Measurements from ENCODE around the gene CDH23. TPM values are rescaled to one million over a fixed set of nuclear protein-coding genes. Genes with fewer than 3 reads are reported as not detected.

Gene CDH23
- total and polyA plus RNA-seq, 2 donors (not counting 1 experiment from before 2014, with no cell fraction given) = 0.37 to 0.89 TPM

DNA sequence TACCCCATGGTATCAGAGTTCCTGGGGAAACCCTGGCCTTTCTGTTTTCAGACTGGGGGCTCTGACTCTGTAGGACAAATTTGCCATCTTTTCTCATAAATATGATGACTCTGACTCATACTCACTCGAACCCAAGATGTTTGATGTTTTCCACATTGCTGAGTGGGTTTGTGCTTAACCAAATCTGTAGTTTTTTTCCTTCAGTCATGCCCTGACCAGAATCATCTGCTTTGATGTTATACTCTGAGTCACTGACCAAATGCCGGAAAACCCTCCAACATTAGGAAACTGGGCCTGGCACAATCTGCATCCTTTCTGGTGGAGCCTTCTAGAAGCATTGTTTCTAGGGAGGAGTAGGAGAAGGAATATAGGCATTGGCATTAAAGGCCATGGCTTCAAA lies 204.1 kb downstream of the CDH23 start:
- WGBS (ENCODE audit: insufficient coverage) = 60% methylated on average over 2 of the region's 2 CpGs
- ATAC-seq (ENCODE audit: low read depth) (no peak), DNase-seq (no peak)
- Histone ChIP-seq H3K27me3 (replicated peaks in 1 of 4; ENCODE audit: control extremely low read depth in 1 of 4, control insufficient read depth in 3 of 4, insufficient read depth in 4 of 4, low read length in 3 of 4) (no peaks in the 10 kb centered on the region), H3K27ac (ENCODE audit: low read length in 2 of 2) (no peak overlapping the region), H4K20me1 (ENCODE audit: control insufficient read depth, insufficient read depth, low read length, poor library complexity, severe bottlenecking) (no peaks in the 10 kb centered on the region), H3K79me2 (ENCODE audit: control insufficient read depth, insufficient read depth, low read length) (no peaks in the 10 kb centered on the region), H3K9me3 (ENCODE audit: control extremely low read depth in 1 of 3, control insufficient read depth in 2 of 3, insufficient read depth in 1 of 3, low read length in 2 of 3) (no peaks in the 10 kb centered on the region), H3K4me1 (ENCODE audit: control insufficient read depth in 2 of 2, insufficient read depth in 2 of 2, low read length in 2 of 2) (peaks cover 0 to 8% of the 10 kb centered on the region in 2 donors), H3K4me3 (ENCODE audit: control extremely low read depth in 1 of 5, extremely low read depth in 1 of 5, insufficient read depth in 1 of 5, low read depth in 2 of 5, low read length in 4 of 5) (no peak overlapping the region), H2AFZ (ENCODE audit: insufficient read depth, low read depth, low read length, poor library complexity, severe bottlenecking) (no peak overlapping the region), H3K36me3 (replicated peaks in 1 of 2; ENCODE audit: control extremely low read depth in 1 of 2, control insufficient read depth in 1 of 2, extremely low read depth in 1 of 2, insufficient read depth in 2 of 2, low read length in 1 of 2) (no peaks in the 10 kb centered on the region), H3K9ac (ENCODE audit: low read length) (no peak overlapping the region), H3K4me2 (replicated peaks; ENCODE audit: low read depth, low read length, poor library complexity, severe bottlenecking) (no peak overlapping the region)
- no peak for TF ChIP-seq EZH2 (IDR thresholded peaks at IDR 0.05; ENCODE audit: borderline replicate concordance, insufficient read depth, low read depth, low read length, poor library complexity, severe bottlenecking)
- TF ChIP-seq, protein P1, sequence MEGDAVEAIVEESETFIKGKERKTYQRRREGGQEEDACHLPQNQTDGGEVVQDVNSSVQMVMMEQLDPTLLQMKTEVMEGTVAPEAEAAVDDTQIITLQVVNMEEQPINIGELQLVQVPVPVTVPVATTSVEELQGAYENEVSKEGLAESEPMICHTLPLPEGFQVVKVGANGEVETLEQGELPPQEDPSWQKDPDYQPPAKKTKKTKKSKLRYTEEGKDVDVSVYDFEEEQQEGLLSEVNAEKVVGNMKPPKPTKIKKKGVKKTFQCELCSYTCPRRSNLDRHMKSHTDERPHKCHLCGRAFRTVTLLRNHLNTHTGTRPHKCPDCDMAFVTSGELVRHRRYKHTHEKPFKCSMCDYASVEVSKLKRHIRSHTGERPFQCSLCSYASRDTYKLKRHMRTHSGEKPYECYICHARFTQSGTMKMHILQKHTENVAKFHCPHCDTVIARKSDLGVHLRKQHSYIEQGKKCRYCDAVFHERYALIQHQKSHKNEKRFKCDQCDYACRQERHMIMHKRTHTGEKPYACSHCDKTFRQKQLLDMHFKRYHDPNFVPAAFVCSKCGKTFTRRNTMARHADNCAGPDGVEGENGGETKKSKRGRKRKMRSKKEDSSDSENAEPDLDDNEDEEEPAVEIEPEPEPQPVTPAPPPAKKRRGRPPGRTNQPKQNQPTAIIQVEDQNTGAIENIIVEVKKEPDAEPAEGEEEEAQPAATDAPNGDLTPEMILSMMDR (IDR thresholded peaks at IDR 0.05) = no peak
- POLR2A ChIA-PET = no interaction called here
- no peak overlapping the region for H3K27ac Mint-ChIP-seq
- no peaks in the 10 kb centered on the region for H3K9me3 Mint-ChIP-seq (ENCODE audit: insufficient read depth)
- peaks cover 9% of the 10 kb centered on the region for H3K4me1 Mint-ChIP-seq
- H3K27me3 Mint-ChIP-seq = no peaks in the 10 kb centered on the region
- intact Hi-C loops (cut with micrococcal nuclease) = no loop called here
- CTCF ChIA-PET = interaction anchor here (0.6 kb wide), 1 partner anchor 131 kb away, joined by 3 read pairs; no protein-coding TSS in a partner anchor
- no peak overlapping the region for H3K4me3 Mint-ChIP-seq

DNA sequence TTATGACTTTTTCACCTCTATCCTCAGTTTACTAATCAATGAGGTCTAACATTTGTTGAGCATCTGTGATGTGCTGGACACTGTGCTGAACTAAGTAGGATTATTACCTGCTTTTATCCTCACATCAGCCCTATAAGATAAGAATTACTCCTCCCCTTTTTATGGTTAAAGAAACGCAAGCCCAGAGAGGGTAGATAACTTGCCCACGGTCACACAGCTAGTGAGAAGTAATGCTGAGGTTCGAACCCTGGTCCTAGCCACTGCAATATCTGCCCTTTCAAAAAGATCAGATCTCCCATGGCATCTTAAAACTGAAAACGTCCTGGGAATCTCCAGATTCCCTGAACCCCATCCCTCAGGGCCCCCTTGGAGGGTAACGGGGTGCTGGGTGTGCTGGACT lies 204.6 kb downstream of the CDH23 start:
- CTCF ChIA-PET = no interaction called here
- H3K27me3 Mint-ChIP-seq = no peaks in the 10 kb centered on the region
- Histone ChIP-seq H3K9me3 (ENCODE audit: control extremely low read depth in 1 of 3, control insufficient read depth in 2 of 3, insufficient read depth in 1 of 3, low read length in 2 of 3) (no peaks in the 10 kb centered on the region), H3K27me3 (replicated peaks in 1 of 4; ENCODE audit: control extremely low read depth in 1 of 4, control insufficient read depth in 3 of 4, insufficient read depth in 4 of 4, low read length in 3 of 4) (no peaks in the 10 kb centered on the region), H3K4me3 (ENCODE audit: control extremely low read depth in 1 of 5, extremely low read depth in 1 of 5, insufficient read depth in 1 of 5, low read depth in 2 of 5, low read length in 4 of 5) (no peak overlapping the region), H3K9ac (ENCODE audit: low read length) (no peak overlapping the region), H3K36me3 (replicated peaks in 1 of 2; ENCODE audit: control extremely low read depth in 1 of 2, control insufficient read depth in 1 of 2, extremely low read depth in 1 of 2, insufficient read depth in 2 of 2, low read length in 1 of 2) (no peaks in the 10 kb centered on the region), H3K4me2 (replicated peaks; ENCODE audit: low read depth, low read length, poor library complexity, severe bottlenecking) (no peak overlapping the region), H2AFZ (ENCODE audit: insufficient read depth, low read depth, low read length, poor library complexity, severe bottlenecking) (no peak overlapping the region), H3K79me2 (ENCODE audit: control insufficient read depth, insufficient read depth, low read length) (no peaks in the 10 kb centered on the region), H3K4me1 (ENCODE audit: control insufficient read depth in 2 of 2, insufficient read depth in 2 of 2, low read length in 2 of 2) (peaks cover 0 to 8% of the 10 kb centered on the region in 2 donors), H4K20me1 (ENCODE audit: control insufficient read depth, insufficient read depth, low read length, poor library complexity, severe bottlenecking) (no peaks in the 10 kb centered on the region), H3K27ac (ENCODE audit: low read length in 2 of 2) (no peak overlapping the region)
- ATAC-seq (ENCODE audit: low read depth) = no peak
- POLR2A ChIA-PET = no interaction called here
- H3K27ac Mint-ChIP-seq = no peak overlapping the region
- WGBS (ENCODE audit: insufficient coverage) = no CpG with 5 or more reads among the region's 5 CpGs
- no peak overlapping the region for H3K4me3 Mint-ChIP-seq
- peaks cover 9% of the 10 kb centered on the region for H3K4me1 Mint-ChIP-seq
- no peak for TF ChIP-seq EZH2 (IDR thresholded peaks at IDR 0.05; ENCODE audit: borderline replicate concordance, insufficient read depth, low read depth, low read length, poor library complexity, severe bottlenecking)
- TF ChIP-seq, protein P1 (IDR thresholded peaks at IDR 0.05) = no peak
- no peaks in the 10 kb centered on the region for H3K9me3 Mint-ChIP-seq (ENCODE audit: insufficient read depth)
- no peak for DNase-seq
- intact Hi-C loops (cut with micrococcal nuclease) = no loop called here
